IMR-90 (cell line): Measurements from ENCODE around the gene RHBDF1. TPM values are rescaled to one million over a fixed set of nuclear protein-coding genes. Genes with fewer than 3 reads are reported as not detected.

ENCODE experiments used
- ATAC-seq: fragments of 200-7000 bp; cut with Tn5 transposase; 2 replicates; pipeline ENCODE4 v1.9.1; 2020; ENCODE audit warnings: low read depth, mild to moderate bottlenecking, moderate library complexity
- BruUV-seq: library from RNA; stranded (reverse); fragments of 400-500 nt; replicated peaks from 2 replicates; lab custom pipeline; 2021; lab: Mats Ljungman, UMichigan
- CTCF ChIA-PET: fragments of 300-600 bp; formaldehyde crosslinking; extraction: SDS; loops from one replicate; lab custom pipeline; 2021; ENCODE audit warnings: antibody characterized with exemption; lab: Yijun Ruan, JAX
- POLR2A ChIA-PET: fragments of 300-600 bp; sonication (Branson Sonifier 250); formaldehyde crosslinking; loops from one replicate; lab custom pipeline; 2022; ENCODE audit warnings: antibody characterized with exemption; ENCODE audit not compliant: unreplicated experiment; lab: Charles Lee
- DNase-seq: peaks from one replicate; pipeline ENCODE4 v3.0.0; 2013
- H2AFZ ChIP-seq: replicated peaks from 2 replicates; pipeline ENCODE3; 2013; ENCODE audit warnings: low read length, mild to moderate bottlenecking; ENCODE audit not compliant: poor library complexity
- H2AK5ac ChIP-seq: 2 replicates; pipeline ENCODE4 v1.6.1; 2013; ENCODE audit warnings: low read depth, low read length, inconsistent platforms
- H2AK9ac ChIP-seq: replicated peaks from 2 replicates; pipeline ENCODE3; 2013; ENCODE audit warnings: mild to moderate bottlenecking, low read depth, low read length, moderate library complexity; ENCODE audit not compliant: poor library complexity
- H2BK120ac ChIP-seq: 2 replicates; pipeline ENCODE4 v1.6.1; 2013; ENCODE audit warnings: low read depth, low read length, inconsistent platforms
- H2BK15ac ChIP-seq: 3 replicates; pipeline ENCODE4 v1.6.1; 2013; ENCODE audit warnings: low read depth, low read length, inconsistent platforms
- H2BK20ac ChIP-seq: 2 replicates; pipeline ENCODE4 v1.6.1; 2013; ENCODE audit warnings: low read depth, mild to moderate bottlenecking, inconsistent platforms, low read length, moderate library complexity
- H2BK5ac ChIP-seq: 2 replicates; pipeline ENCODE4 v1.6.1; 2013; ENCODE audit warnings: mild to moderate bottlenecking, low read depth, low read length, inconsistent platforms; ENCODE audit not compliant: poor library complexity, severe bottlenecking
- H3K14ac ChIP-seq: replicated peaks from 2 replicates; pipeline ENCODE4 v1.6.1; 2013; ENCODE audit warnings: low read depth, low read length, inconsistent platforms
- H3K18ac ChIP-seq: 2 replicates; pipeline ENCODE4 v1.6.1; 2013; ENCODE audit warnings: low read depth, low read length, control low read depth
- H3K23ac ChIP-seq: 2 replicates; pipeline ENCODE4 v1.6.1; 2013; ENCODE audit warnings: low read depth, low read length, inconsistent platforms
- H3K27ac ChIP-seq: 2 replicates; pipeline ENCODE4 v1.5.1; 2013; ENCODE audit warnings: mild to moderate bottlenecking, control low read depth, low read length; ENCODE audit not compliant: insufficient read depth
- H3K27me3 ChIP-seq: 2 replicates; pipeline ENCODE4 v1.6.1; 2013; ENCODE audit warnings: low read length; ENCODE audit not compliant: control insufficient read depth, insufficient read depth
- H3K36me3 ChIP-seq: 2 replicates; pipeline ENCODE4 v1.6.1; 2013; ENCODE audit warnings: low read length, mixed read lengths; ENCODE audit not compliant: control insufficient read depth, insufficient read depth
- H3K4ac ChIP-seq: 2 replicates; pipeline ENCODE4 v1.6.1; 2013; ENCODE audit warnings: low read depth, low read length, inconsistent platforms
- H3K4me1 ChIP-seq: 2 replicates; pipeline ENCODE4 v1.6.1; 2013; ENCODE audit warnings: low read length, mixed read lengths; ENCODE audit not compliant: control insufficient read depth, insufficient read depth
- H3K4me2 ChIP-seq: 2 replicates; pipeline ENCODE4 v1.6.1; 2013; ENCODE audit warnings: low read depth, mild to moderate bottlenecking, control low read depth, low read length, moderate library complexity
- H3K4me3 ChIP-seq: 2 replicates; pipeline ENCODE4 v1.5.1; 2013; ENCODE audit warnings: low read depth, mild to moderate bottlenecking, control low read depth, low read length, moderate library complexity; ENCODE audit not compliant: insufficient read depth
- H3K56ac ChIP-seq: 2 replicates; pipeline ENCODE4 v1.6.1; 2013; ENCODE audit warnings: low read length, inconsistent platforms; ENCODE audit not compliant: insufficient read depth; ENCODE audit errors: extremely low read depth
- H3K79me1 ChIP-seq, 2 experiments: 2 replicates each; pipeline ENCODE4 v1.6.1; 2013; ENCODE audit warnings: low read length in 2 of 2, inconsistent platforms in 1 of 2, low read depth in 1 of 2
- H3K9ac ChIP-seq: 2 replicates; pipeline ENCODE4 v1.6.1; 2013; ENCODE audit warnings: low read depth, low read length, control low read depth
- H3K9me1 ChIP-seq: 2 replicates; pipeline ENCODE4 v1.6.1; 2013; ENCODE audit warnings: low read length, inconsistent platforms; ENCODE audit not compliant: insufficient read depth
- H3K9me3 ChIP-seq: 2 replicates; pipeline ENCODE4 v1.6.1; 2013; ENCODE audit warnings: low read length; ENCODE audit not compliant: control insufficient read depth, insufficient read depth
- H4K20me1 ChIP-seq: 2 replicates; pipeline ENCODE4 v1.6.1; 2013; ENCODE audit warnings: low read length, inconsistent platforms; ENCODE audit not compliant: insufficient read depth
- H4K5ac ChIP-seq: 2 replicates; pipeline ENCODE4 v1.6.1; 2013; ENCODE audit warnings: mild to moderate bottlenecking, low read depth, low read length, control low read depth
- H4K8ac ChIP-seq, 2 experiments: 2 replicates each; pipeline ENCODE4 v1.6.1; 2013; ENCODE audit warnings: low read depth in 2 of 2, low read length in 2 of 2, control low read depth in 1 of 2, inconsistent platforms in 1 of 2
- H4K91ac ChIP-seq: 2 replicates; pipeline ENCODE4 v1.6.1; 2013; ENCODE audit warnings: low read depth, low read length, inconsistent platforms; ENCODE audit not compliant: insufficient read depth
- FOS ChIP-seq: fragments of 150-350 bp; IDR thresholded peaks from 2 replicates; pipeline ENCODE4 v1.6.1; 2016; ENCODE audit warnings: low read depth, low read length
- MXI1 ChIP-seq: IDR thresholded peaks from 2 replicates; pipeline ENCODE4 v1.6.1; 2012; ENCODE audit warnings: low read depth, mild to moderate bottlenecking, low read length, moderate library complexity, borderline replicate concordance
- RCOR1 ChIP-seq: IDR thresholded peaks from 2 replicates; pipeline ENCODE4 v1.6.1; 2012; ENCODE audit warnings: mild to moderate bottlenecking, low read length, improper control_type of control experiment; ENCODE audit not compliant: insufficient replicate concordance
- RFX5 ChIP-seq: IDR thresholded peaks from 2 replicates; pipeline ENCODE4 v1.8.0; 2012; ENCODE audit warnings: low read depth, mild to moderate bottlenecking, low read length, moderate library complexity
- WGBS, 2 experiments: methylation state at CpG; one replicate each; pipeline versions ENCODE4 v1.1.5 to v1.1.7; 2013; ENCODE audit warnings: missing lambda C conversion rate in 2 of 2; ENCODE audit not compliant: insufficient read length in 1 of 2; ENCODE audit errors: extremely low coverage in 2 of 2; 5-methylcytosine and 5-hydroxymethylcytosine counted together
- dilution Hi-C: fragments of 300-500 bp; cut with HindIII; formaldehyde crosslinking; loops from one replicate; pipeline ENCODE4 v1.14.3; 2018; ENCODE audit warnings: low sequenced_read_pairs; ENCODE audit not compliant: unreplicated experiment
- in situ Hi-C: fragments of 300-500 bp; cut with MboI; formaldehyde crosslinking; loops from 3 replicates; pipeline ENCODE4 v1.14.3; 2019; ENCODE audit warnings: low sequenced_read_pairs, inconsistent platforms, mixed read lengths
- intact Hi-C: fragments of 100-400 bp; cut with micrococcal nuclease; formaldehyde crosslinking; loops from 2 replicates; pipeline ENCODE4 v1.10.0; 2022
- polyA plus RNA-seq, 3 experiments: library from polyadenylated mRNA; depleted of rRNA; stranded (reverse); fragments of >200 nt; gene quantifications; 2 replicates each; pipeline ENCODE4 v1.2.3, GENCODE V29; 2012; ENCODE audit warnings: low replicate concordance in 1 of 3
- total RNA-seq: library from RNA; depleted of rRNA; stranded (reverse); fragments of >200 nt; gene quantifications from 2 replicates; pipeline ENCODE4 v1.2.3, GENCODE V29; 2012
- TF ChIP-seq, protein P1 (sequence below): fragments of 150-350 bp; IDR thresholded peaks from 2 replicates; pipeline ENCODE4 v1.6.1; 2017; ENCODE audit warnings: mild to moderate bottlenecking, antibody characterized with exemption, low read length, low read depth

The RHBDF1 gene
- total and polyA plus RNA-seq, 2 of the 4 experiments (the other 2 are of a cell fraction), result 13.8 to 86.6 TPM

- dilution Hi-C loops, result no loop called here
- H3K56ac ChIP-seq, result no peak overlapping the region
- peaks cover 35% of the 10 kb centered on the region for H3K36me3 ChIP-seq
- H3K23ac ChIP-seq, result no peak overlapping the region
- TF ChIP-seq RCOR1 (no peak), RFX5 (no peak), MXI1 (no peak), FOS (no peak)
- TF ChIP-seq, protein P1, sequence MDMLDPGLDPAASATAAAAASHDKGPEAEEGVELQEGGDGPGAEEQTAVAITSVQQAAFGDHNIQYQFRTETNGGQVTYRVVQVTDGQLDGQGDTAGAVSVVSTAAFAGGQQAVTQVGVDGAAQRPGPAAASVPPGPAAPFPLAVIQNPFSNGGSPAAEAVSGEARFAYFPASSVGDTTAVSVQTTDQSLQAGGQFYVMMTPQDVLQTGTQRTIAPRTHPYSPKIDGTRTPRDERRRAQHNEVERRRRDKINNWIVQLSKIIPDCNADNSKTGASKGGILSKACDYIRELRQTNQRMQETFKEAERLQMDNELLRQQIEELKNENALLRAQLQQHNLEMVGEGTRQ, result no peak
- H2BK20ac ChIP-seq, result no peak overlapping the region
- peaks cover 43% of the 10 kb centered on the region for H3K4me1 ChIP-seq
- H2BK120ac ChIP-seq, result no peak overlapping the region
- no peaks in the 10 kb centered on the region for H3K27me3 ChIP-seq
- no peak overlapping the region for H3K4me2 ChIP-seq
- intact Hi-C loops, result no loop called here
- no peak overlapping the region for H3K27ac ChIP-seq
- H3K4ac ChIP-seq, result no peak overlapping the region; the same call in 1 of the 2 replicates
- peaks cover 25 to 85% of the 10 kb centered on the region in 2 experiments for H3K79me1 ChIP-seq
- H2AFZ ChIP-seq, result no peak overlapping the region
- ChIA-PET POLR2A (interaction anchor here (0.6 kb wide), 1 partner anchor 15 kb away, joined by 4 read pairs; no protein-coding TSS in a partner anchor), CTCF (interaction anchor here (1.1 to 2.4 kb wide), 9 partner anchors 9 to 40 kb away, joined by 3 to 24 read pairs (median 6); partner anchors contain the start of genes POLR3K and SNRNP25)
- BruUV-seq, result no TSS peak
- no peak overlapping the region for H3K18ac ChIP-seq
- WGBS, 2 experiments, result 80% methylated on average over 2 of the region's 13 CpGs; no CpG with 5 or more reads in 1 of the 2 experiments
- peaks cover 85% of the 10 kb centered on the region for H4K20me1 ChIP-seq
- no peak overlapping the region for H4K8ac ChIP-seq
- no peak for ATAC-seq
- peak overlapping the region; percentile 71 for H2AK9ac ChIP-seq
- no peak overlapping the region for H3K4me3 ChIP-seq
- H3K14ac ChIP-seq, result no peak overlapping the region
- no peak overlapping the region for H2BK5ac ChIP-seq
- H3K9me3 ChIP-seq, result no peaks in the 10 kb centered on the region
- H4K5ac ChIP-seq, result no peak overlapping the region
- in situ Hi-C loops, result no loop called here
- no peak overlapping the region for H3K9ac ChIP-seq
- H3K9me1 ChIP-seq, result 0 out of 2 replicates have a peak, but pooled peaks cover 10% of the 10 kb centered on the region
- H2AK5ac ChIP-seq, result peak overlapping the region; percentile 72; the same call in 1 of the 2 replicates
- no peak for DNase-seq
- no peak overlapping the region for H4K91ac ChIP-seq
- no peak overlapping the region for H2BK15ac ChIP-seq
Measured at GRCh38 chr16:66309-67182, 5.9 kb downstream of the RHBDF1 start.
